ENCODE measurements around the gene XRN1. TPM values are rescaled to one million over a fixed set of nuclear protein-coding genes. Genes with fewer than 3 reads are reported as not detected.
"Not testable (repeated sequence)": the region's sequence is repeated elsewhere in the genome, so short reads cannot be mapped to it uniquely, and the experiment has no call there.

The XRN1 gene
- total RNA-seq, 4 donors from 2014 or later, result 32.0 to 43.8 (median 35.6) TPM

DNA sequence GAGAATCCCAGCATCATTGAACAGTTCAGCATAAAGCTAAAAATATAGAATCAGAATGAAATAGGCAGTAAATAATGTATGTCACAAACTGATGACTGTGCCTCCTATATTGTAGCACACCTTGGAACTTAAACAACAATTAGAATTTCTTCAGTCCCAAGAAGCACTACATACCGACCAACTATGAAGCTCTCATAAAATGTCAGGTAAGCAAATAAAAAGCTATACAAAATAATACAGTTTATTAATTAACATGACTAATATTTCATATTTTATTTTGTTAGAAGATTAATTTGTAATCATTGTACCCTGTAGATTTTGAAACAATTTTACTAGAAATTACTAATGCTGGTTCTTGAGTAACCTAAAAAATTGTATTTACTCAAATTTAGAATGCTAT lies 137.4 kb downstream of the XRN1 start:
- 95 to 98% methylated on average over 1 of the region's 1 CpG for WGBS, 2 donors

DNA sequence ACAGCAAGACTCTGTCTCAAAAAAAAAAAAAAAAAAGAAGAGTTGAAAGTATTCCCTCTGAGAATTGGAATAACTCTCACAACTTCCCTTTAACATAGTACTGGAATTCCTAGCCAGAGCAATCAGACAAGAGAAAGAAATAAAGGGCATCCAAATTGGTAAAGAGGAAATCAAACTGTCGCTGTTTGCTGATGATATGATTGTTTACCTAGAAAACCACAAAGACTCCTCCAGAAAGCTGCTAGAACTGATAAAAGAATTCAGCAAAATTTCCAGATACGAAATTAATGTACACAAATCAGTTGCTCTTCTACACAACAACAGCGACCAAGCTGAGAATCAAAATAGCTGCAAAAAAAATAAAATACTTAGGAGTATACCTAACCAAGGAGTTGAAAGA lies 145.0 kb downstream of the XRN1 start:
- WGBS, 2 donors, result 91 to 97% methylated on average over 3 of the region's 3 CpGs

More for the DNA sequence above, 137.4 kb downstream of the XRN1 start:
- intact Hi-C loops (cut with DNase I; ENCODE audit: low total_unique reads), result no loop called here
- no peak overlapping the region for H3K4me3 ChIP-seq (ENCODE audit: low read depth, poor library complexity, severe bottlenecking)
- DNase-seq (ENCODE audit: low spot score in 2 of 2), result no peak
- no peak for TF ChIP-seq POLR2A (IDR thresholded peaks at IDR 0.05)
- TF ChIP-seq, protein P1, sequence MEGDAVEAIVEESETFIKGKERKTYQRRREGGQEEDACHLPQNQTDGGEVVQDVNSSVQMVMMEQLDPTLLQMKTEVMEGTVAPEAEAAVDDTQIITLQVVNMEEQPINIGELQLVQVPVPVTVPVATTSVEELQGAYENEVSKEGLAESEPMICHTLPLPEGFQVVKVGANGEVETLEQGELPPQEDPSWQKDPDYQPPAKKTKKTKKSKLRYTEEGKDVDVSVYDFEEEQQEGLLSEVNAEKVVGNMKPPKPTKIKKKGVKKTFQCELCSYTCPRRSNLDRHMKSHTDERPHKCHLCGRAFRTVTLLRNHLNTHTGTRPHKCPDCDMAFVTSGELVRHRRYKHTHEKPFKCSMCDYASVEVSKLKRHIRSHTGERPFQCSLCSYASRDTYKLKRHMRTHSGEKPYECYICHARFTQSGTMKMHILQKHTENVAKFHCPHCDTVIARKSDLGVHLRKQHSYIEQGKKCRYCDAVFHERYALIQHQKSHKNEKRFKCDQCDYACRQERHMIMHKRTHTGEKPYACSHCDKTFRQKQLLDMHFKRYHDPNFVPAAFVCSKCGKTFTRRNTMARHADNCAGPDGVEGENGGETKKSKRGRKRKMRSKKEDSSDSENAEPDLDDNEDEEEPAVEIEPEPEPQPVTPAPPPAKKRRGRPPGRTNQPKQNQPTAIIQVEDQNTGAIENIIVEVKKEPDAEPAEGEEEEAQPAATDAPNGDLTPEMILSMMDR (IDR thresholded peaks at IDR 0.05), result no peak

DNA sequence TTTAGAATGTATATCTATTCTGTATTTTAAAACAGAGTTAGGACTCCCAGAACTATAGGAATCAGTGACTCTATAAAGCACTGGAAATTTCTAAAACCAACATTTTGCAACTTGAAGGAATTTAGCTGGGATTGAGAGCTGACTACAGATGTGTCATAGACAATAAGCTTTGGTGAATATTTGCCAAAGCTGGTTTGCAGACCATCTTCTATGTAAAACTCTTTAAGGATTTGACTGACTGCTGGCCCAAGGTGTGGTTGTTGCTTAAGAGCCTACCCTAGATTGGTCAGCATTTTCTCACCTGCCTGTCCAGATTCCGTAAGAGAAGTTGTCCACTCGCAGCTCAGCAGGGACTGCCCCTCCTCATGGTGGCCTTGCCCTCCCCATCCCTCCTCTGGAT lies 149.2 kb downstream of the XRN1 start:
- no peak overlapping the region for H3K4me3 ChIP-seq (ENCODE audit: low read depth, poor library complexity, severe bottlenecking)
- intact Hi-C loops (cut with DNase I; ENCODE audit: low total_unique reads), result loop anchor here (5.0 kb wide), 1 partner anchor 991 kb away; no protein-coding TSS in a partner anchor
- 97 to 98% methylated on average over 2 of the region's 2 CpGs for WGBS, 2 donors
- TF ChIP-seq, protein P1 (IDR thresholded peaks at IDR 0.05), result no peak
- no peak for TF ChIP-seq POLR2A (IDR thresholded peaks at IDR 0.05)
- no peak for DNase-seq (ENCODE audit: low spot score in 2 of 2)

More for the DNA sequence above, 145.0 kb downstream of the XRN1 start:
- intact Hi-C loops (cut with DNase I; ENCODE audit: low total_unique reads); DNase-seq (ENCODE audit: low spot score in 2 of 2); H3K4me3 ChIP-seq (ENCODE audit: low read depth, poor library complexity, severe bottlenecking): not testable (repeated sequence)

DNA sequence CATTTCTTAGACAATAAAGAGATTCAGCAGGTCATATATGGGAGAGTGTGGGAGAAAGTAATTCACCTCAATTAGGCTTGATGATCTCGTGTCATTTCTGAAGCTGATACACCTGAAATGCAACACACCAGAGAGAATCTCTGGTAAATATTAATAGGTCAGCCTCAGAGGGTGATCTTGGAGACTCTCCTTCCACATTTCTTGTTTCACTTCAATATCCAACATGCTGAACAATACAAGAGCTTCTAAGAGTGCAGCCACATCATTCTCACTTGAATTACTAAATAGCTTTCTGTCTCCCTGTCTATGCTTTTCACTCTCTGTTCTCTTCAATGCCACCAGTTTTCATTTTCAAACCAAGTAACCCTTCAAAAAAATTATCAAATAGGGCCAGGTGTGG lies 151.3 kb downstream of the XRN1 start:
- intact Hi-C loops (cut with DNase I; ENCODE audit: low total_unique reads), result loop anchor here (5.0 kb wide), 1 partner anchor 989 kb away; no protein-coding TSS in a partner anchor
- TF ChIP-seq POLR2A (IDR thresholded peaks at IDR 0.05), result no peak
- TF ChIP-seq, protein P1 (IDR thresholded peaks at IDR 0.05), result no peak
- DNase-seq (ENCODE audit: low spot score in 2 of 2), result no peak
- 90 to 93% methylated on average over 1 of the region's 1 CpG for WGBS, 2 donors
- no peak overlapping the region for H3K4me3 ChIP-seq (ENCODE audit: low read depth, poor library complexity, severe bottlenecking)

DNA sequence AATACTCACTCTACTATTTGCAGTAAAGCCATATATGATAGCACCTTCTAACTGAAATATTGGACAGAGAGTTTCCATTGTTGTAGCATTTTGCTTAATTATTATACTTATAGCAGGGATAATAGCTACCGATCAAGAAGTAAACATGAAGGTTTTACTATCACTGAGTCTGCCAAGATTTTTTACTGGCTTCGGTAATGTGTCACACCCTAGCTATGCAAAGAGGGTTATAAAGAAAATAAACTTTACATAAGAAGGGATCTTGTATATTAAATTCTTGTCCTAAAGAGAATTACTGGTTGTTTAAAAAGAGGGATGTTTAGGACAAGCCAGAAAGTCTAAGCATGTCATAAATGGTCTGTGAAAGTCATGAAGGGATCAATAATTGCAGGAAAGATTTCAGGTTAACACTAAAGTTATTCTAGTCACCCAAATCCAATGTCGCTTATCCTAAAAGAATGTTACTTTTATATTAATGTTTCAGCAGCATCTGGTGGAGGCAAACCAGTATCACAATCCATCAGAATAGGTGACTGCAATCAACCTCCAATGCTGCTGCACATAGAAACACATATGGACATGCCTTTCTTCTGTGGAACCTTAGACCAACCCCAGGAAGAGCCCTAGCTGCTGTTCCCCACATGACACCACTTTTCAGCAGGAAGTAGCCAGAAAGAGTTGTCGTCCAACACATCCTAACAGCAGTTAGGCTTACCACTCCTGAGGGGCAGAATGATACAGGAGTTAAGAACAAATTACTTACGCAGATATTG lies 159.8 kb downstream of the XRN1 start:
- TF ChIP-seq, protein P1 (IDR thresholded peaks at IDR 0.05), result no peak
- no peak for TF ChIP-seq POLR2A (IDR thresholded peaks at IDR 0.05)
- intact Hi-C loops (cut with DNase I; ENCODE audit: low total_unique reads), result loop anchor here (10.0 kb wide), 1 partner anchor 163 kb away; no protein-coding TSS in a partner anchor
- H3K4me3 ChIP-seq (ENCODE audit: low read depth, poor library complexity, severe bottlenecking), result no peak overlapping the region
- WGBS, 2 donors, result 78 to 81% methylated on average over 5 of the region's 5 CpGs
- no peak for DNase-seq (ENCODE audit: low spot score in 2 of 2)

DNA sequence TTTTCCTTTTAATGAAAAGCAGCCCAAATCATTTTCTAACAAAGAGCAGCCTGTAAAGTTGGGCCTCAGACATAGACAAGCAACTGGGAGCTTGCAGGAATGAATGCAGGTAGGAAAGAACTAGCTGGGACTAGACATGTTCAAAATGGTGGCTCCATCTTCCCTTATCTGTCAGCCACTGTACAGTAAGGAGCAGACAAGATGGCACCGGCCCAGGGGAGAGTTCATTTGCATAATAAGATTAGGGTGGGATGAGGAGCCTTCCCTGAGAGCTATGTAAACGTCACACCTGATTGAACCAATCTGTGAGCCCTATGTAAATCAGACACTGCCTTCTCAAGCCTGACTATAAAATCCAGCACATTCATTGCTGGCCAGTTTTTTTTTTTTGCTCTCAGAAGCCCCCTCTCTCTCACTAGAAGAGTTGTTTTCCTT lies 162.7 kb downstream of the XRN1 start:
- no peak for DNase-seq (ENCODE audit: low spot score in 2 of 2)
- H3K4me3 ChIP-seq (ENCODE audit: low read depth, poor library complexity, severe bottlenecking), result no peak overlapping the region
- TF ChIP-seq POLR2A (IDR thresholded peaks at IDR 0.05), result no peak
- TF ChIP-seq, protein P1 (IDR thresholded peaks at IDR 0.05), result no peak
- WGBS, 2 donors, result 55 to 56% methylated on average over 2 of the region's 2 CpGs
- intact Hi-C loops (cut with DNase I; ENCODE audit: low total_unique reads), result loop anchor here (10.0 kb wide), 1 partner anchor 160 kb away; no protein-coding TSS in a partner anchor
